ENCODE data around the gene GBP1.

DNA sequence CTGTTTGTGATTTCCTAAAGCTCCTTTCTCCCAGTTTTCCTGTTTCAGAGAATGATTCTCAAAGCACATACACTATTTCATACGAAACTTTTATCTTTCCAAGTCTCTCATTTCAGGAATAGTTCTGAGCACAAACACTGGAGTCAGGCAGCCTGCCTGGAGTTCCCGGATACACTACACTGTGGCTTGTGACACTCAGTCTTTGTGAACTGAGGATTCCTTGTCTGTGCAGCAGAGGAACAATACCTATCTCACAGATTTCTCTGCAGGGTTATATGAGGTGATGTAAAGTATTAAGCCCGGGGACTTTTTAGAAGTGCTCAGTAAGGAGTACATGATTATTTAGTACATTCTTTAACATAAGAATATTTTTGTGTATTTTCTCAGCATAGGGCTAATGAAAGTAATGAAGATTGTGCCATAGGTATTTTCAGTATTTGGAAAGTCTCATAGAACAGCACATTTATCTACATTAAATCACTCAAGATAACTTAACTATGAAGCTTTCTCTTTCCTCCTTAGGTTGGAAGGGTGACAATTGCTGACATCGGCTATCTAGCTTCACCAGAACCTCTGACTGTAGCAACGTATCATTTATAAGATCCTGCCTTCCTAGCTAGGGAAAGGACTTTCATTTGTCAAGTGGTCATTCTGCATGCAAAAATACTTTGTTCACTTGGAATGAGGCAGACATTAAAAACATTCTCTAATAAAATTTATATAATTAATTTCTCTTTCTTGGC lies 48.0 kb upstream of the GBP1 start:
- no peak for TF ChIP-seq CEBPB (IDR thresholded peaks at IDR 0.05; ENCODE audit: low read depth, low read length)
- no peak for TF ChIP-seq BHLHE40 (IDR thresholded peaks at IDR 0.05; ENCODE audit: low read depth, low read length)
- TF ChIP-seq, protein P1, sequence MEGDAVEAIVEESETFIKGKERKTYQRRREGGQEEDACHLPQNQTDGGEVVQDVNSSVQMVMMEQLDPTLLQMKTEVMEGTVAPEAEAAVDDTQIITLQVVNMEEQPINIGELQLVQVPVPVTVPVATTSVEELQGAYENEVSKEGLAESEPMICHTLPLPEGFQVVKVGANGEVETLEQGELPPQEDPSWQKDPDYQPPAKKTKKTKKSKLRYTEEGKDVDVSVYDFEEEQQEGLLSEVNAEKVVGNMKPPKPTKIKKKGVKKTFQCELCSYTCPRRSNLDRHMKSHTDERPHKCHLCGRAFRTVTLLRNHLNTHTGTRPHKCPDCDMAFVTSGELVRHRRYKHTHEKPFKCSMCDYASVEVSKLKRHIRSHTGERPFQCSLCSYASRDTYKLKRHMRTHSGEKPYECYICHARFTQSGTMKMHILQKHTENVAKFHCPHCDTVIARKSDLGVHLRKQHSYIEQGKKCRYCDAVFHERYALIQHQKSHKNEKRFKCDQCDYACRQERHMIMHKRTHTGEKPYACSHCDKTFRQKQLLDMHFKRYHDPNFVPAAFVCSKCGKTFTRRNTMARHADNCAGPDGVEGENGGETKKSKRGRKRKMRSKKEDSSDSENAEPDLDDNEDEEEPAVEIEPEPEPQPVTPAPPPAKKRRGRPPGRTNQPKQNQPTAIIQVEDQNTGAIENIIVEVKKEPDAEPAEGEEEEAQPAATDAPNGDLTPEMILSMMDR (conservative IDR thresholded peaks at IDR 0.05; ENCODE audit: low read depth, low read length): no peak
- no peak for TF ChIP-seq POLR2A (IDR thresholded peaks at IDR 0.05; ENCODE audit: low read depth, low read length)
- TF ChIP-seq RFX5 (IDR thresholded peaks at IDR 0.05; ENCODE audit: low read depth, low read length): no peak
- TF ChIP-seq CHD1 (IDR thresholded peaks at IDR 0.05; ENCODE audit: low read depth, low read length): no peak
- no peak for TF ChIP-seq USF2 (IDR thresholded peaks at IDR 0.05; ENCODE audit: low read depth, low read length)
- no peak for TF ChIP-seq SMC3 (IDR thresholded peaks at IDR 0.05; ENCODE audit: low read depth, low read length)
- no peak for TF ChIP-seq NFE2L2 (IDR thresholded peaks at IDR 0.05; ENCODE audit: low read depth, low read length)
- TF ChIP-seq MXI1 (IDR thresholded peaks at IDR 0.05; ENCODE audit: borderline replicate concordance, low read depth, low read length): no peak
- no peak for TF ChIP-seq FOS (IDR thresholded peaks at IDR 0.05; ENCODE audit: low read depth, low read length)
- TF ChIP-seq, protein P2, sequence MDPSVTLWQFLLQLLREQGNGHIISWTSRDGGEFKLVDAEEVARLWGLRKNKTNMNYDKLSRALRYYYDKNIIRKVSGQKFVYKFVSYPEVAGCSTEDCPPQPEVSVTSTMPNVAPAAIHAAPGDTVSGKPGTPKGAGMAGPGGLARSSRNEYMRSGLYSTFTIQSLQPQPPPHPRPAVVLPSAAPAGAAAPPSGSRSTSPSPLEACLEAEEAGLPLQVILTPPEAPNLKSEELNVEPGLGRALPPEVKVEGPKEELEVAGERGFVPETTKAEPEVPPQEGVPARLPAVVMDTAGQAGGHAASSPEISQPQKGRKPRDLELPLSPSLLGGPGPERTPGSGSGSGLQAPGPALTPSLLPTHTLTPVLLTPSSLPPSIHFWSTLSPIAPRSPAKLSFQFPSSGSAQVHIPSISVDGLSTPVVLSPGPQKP (IDR thresholded peaks at IDR 0.05; ENCODE audit: borderline replicate concordance, low read depth, low read length): no peak
- TF ChIP-seq MAZ (IDR thresholded peaks at IDR 0.05; ENCODE audit: borderline replicate concordance, low read depth, low read length): no peak

Data from IMR-90 (cell line).